ENCODE data around the gene FOXD3.

Gene FOXD3

GRCh38 chr1:63323865-63324778, 1.8 kb downstream of the FOXD3 start:
- TF ChIP-seq FOXP2 (optimal IDR thresholded peaks at IDR 0.05; ENCODE audit: borderline replicate concordance, extremely low read depth, extremely low read length, insufficient read depth) (no peak), REST (IDR thresholded peaks at IDR 0.05; ENCODE audit: insufficient read depth in 1 of 2, low read depth in 2 of 2, low read length in 2 of 2) (no peak)

GRCh38 chr1:63324779-63325119, 2.4 kb downstream of the FOXD3 start:
- TF ChIP-seq FOXP2 (optimal IDR thresholded peaks at IDR 0.05; ENCODE audit: borderline replicate concordance, extremely low read depth, extremely low read length, insufficient read depth): no peak
- no peak for TF ChIP-seq TAF1 (IDR thresholded peaks at IDR 0.05; ENCODE audit: borderline replicate concordance, insufficient read depth, low read length)
- no peak for TF ChIP-seq REST (IDR thresholded peaks at IDR 0.05; ENCODE audit: insufficient read depth in 1 of 2, low read depth in 2 of 2, low read length in 2 of 2)

GRCh38 chr1:63325279-63325985, 3.1 kb downstream of the FOXD3 start:
- no peak for TF ChIP-seq TAF1 (IDR thresholded peaks at IDR 0.05; ENCODE audit: borderline replicate concordance, insufficient read depth, low read length)
- TF ChIP-seq POLR2AphosphoS5 (IDR thresholded peaks at IDR 0.05; ENCODE audit: low read depth, low read length): no peak
- TF ChIP-seq REST (IDR thresholded peaks at IDR 0.05; ENCODE audit: insufficient read depth in 1 of 2, low read depth in 2 of 2, low read length in 2 of 2): no peak
- no peak for TF ChIP-seq FOXP2 (optimal IDR thresholded peaks at IDR 0.05; ENCODE audit: borderline replicate concordance, extremely low read depth, extremely low read length, insufficient read depth)
- TF ChIP-seq SIN3A (IDR thresholded peaks at IDR 0.05; ENCODE audit: borderline replicate concordance, insufficient read depth, low read length): no peak

- no peak for TF ChIP-seq FOXP2 (optimal IDR thresholded peaks at IDR 0.05; ENCODE audit: borderline replicate concordance, extremely low read depth, extremely low read length, insufficient read depth)
- no peak for TF ChIP-seq SIN3A (IDR thresholded peaks at IDR 0.05; ENCODE audit: borderline replicate concordance, insufficient read depth, low read length)
- TF ChIP-seq POLR2AphosphoS5 (IDR thresholded peaks at IDR 0.05; ENCODE audit: low read depth, low read length): no peak
Observed at GRCh38 chr1:63326106-63326472, 3.7 kb downstream of the FOXD3 start.

GRCh38 chr1:63326473-63327380, 4.4 kb downstream of the FOXD3 start:
- TF ChIP-seq FOXP2 (optimal IDR thresholded peaks at IDR 0.05; ENCODE audit: borderline replicate concordance, extremely low read depth, extremely low read length, insufficient read depth): no peak
- TF ChIP-seq SIN3A (IDR thresholded peaks at IDR 0.05; ENCODE audit: borderline replicate concordance, insufficient read depth, low read length): no peak
- no peak for TF ChIP-seq REST (IDR thresholded peaks at IDR 0.05; ENCODE audit: insufficient read depth in 1 of 2, low read depth in 2 of 2, low read length in 2 of 2)
- no peak for TF ChIP-seq TAF1 (IDR thresholded peaks at IDR 0.05; ENCODE audit: borderline replicate concordance, insufficient read depth, low read length)
- TF ChIP-seq POLR2AphosphoS5 (IDR thresholded peaks at IDR 0.05; ENCODE audit: low read depth, low read length): no peak
